GM18520 (cell line): ENCODE results near the gene MYO18A.
"Not testable (repeated sequence)": the region's sequence is repeated elsewhere in the genome, so short reads cannot be mapped to it uniquely, and the experiment has no call there.

Source experiments
- ATAC-seq: cut with Tn5 transposase; IDR thresholded peaks from one replicate; pipeline ENCODE4 v1.9.1; 2021; ENCODE audit not compliant: unreplicated experiment

Gene MYO18A

GRCh38 chr17:29180034-29180787, at the start of gene MYO18A:
Gene MYO18A (minus strand): TSS chr17:29180398. CDS start chr17:29166940, 13,458 bp downstream.
- peak; percentile 85 for ATAC-seq

- ATAC-seq, result no peak
Observed at GRCh38 chr17:29225396-29225795, 45.2 kb upstream of the MYO18A start.

- not testable (repeated sequence) for ATAC-seq
Observed at GRCh38 chr17:29221338-29221737, 41.1 kb upstream of the MYO18A start.

GRCh38 chr17:29219378-29220047, 39.3 kb upstream of the MYO18A start:
- no peak for ATAC-seq

- no peak for ATAC-seq
Observed at GRCh38 chr17:29216856-29217255, 36.7 kb upstream of the MYO18A start.

- ATAC-seq, result no peak
Observed at GRCh38 chr17:29216181-29216580, 36.0 kb upstream of the MYO18A start.

GRCh38 chr17:29215717-29216116, 35.5 kb upstream of the MYO18A start:
- no peak for ATAC-seq

- no peak for ATAC-seq
Observed at GRCh38 chr17:29215174-29215573, 35.0 kb upstream of the MYO18A start.

GRCh38 chr17:29214215-29215146, 34.3 kb upstream of the MYO18A start:
- ATAC-seq, result no peak

- ATAC-seq, result no peak
Observed at GRCh38 chr17:29212681-29213121, 32.5 kb upstream of the MYO18A start.

- no peak for ATAC-seq
Observed at GRCh38 chr17:29212094-29212631, 32.0 kb upstream of the MYO18A start.

GRCh38 chr17:29210879-29211278, 30.7 kb upstream of the MYO18A start:
- no peak for ATAC-seq

GRCh38 chr17:29209073-29209472, 28.9 kb upstream of the MYO18A start:
- no peak for ATAC-seq

GRCh38 chr17:29207975-29208374, 27.8 kb upstream of the MYO18A start:
- no peak for ATAC-seq

- no peak for ATAC-seq
Observed at GRCh38 chr17:29205047-29205446, 24.8 kb upstream of the MYO18A start.

GRCh38 chr17:29204068-29204804, 24.0 kb upstream of the MYO18A start:
- ATAC-seq, result not testable (repeated sequence)

GRCh38 chr17:29197516-29198272, 17.5 kb upstream of the MYO18A start:
- no peak for ATAC-seq

- no peak for ATAC-seq
Observed at GRCh38 chr17:29196769-29197515, 16.7 kb upstream of the MYO18A start.
